22Rv1 (cell line): ENCODE data around the gene ZSCAN25.

ENCODE experiments used
- ZFX ChIP-seq: fragments of 450-650 bp; IDR thresholded peaks from 2 replicates; pipeline ENCODE4 v1.6.1; 2017; ENCODE audit warnings: antibody characterized with exemption, borderline replicate concordance
- TF ChIP-seq, protein P1 (sequence below): fragments of 450-650 bp; IDR thresholded peaks from 2 replicates; pipeline ENCODE4 v1.5.1; 2017; ENCODE audit warnings: mild to moderate bottlenecking

DNA sequence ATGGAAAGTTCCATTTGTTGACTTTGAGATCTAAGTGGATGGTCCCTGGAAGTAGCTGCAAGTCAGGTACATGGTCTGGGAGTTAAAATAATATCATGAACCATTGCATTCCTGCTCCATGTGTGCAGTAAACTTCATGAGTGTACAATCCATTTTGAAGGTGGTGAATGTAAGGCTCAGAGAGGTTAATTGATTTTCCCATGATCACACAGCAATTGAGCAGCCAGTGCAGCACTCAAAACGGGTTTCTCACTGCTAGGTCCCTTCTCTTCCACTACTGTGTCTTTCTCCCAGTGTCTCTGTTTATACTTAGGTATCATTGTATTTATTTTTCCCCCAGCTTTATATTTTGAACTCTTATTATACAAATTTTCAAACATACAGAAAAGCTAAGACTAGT lies 9.9 kb downstream of the ZSCAN25 start:
- TF ChIP-seq, protein P1, sequence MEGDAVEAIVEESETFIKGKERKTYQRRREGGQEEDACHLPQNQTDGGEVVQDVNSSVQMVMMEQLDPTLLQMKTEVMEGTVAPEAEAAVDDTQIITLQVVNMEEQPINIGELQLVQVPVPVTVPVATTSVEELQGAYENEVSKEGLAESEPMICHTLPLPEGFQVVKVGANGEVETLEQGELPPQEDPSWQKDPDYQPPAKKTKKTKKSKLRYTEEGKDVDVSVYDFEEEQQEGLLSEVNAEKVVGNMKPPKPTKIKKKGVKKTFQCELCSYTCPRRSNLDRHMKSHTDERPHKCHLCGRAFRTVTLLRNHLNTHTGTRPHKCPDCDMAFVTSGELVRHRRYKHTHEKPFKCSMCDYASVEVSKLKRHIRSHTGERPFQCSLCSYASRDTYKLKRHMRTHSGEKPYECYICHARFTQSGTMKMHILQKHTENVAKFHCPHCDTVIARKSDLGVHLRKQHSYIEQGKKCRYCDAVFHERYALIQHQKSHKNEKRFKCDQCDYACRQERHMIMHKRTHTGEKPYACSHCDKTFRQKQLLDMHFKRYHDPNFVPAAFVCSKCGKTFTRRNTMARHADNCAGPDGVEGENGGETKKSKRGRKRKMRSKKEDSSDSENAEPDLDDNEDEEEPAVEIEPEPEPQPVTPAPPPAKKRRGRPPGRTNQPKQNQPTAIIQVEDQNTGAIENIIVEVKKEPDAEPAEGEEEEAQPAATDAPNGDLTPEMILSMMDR = no peak
- no peak for TF ChIP-seq ZFX
